ENCODE measurements around the gene BUD13. TPM values are rescaled to one million over a fixed set of nuclear protein-coding genes. Genes with fewer than 3 reads are reported as not detected.

Gene BUD13
- total RNA-seq, 1 donor from 2014 or later, result 12.1 TPM

GRCh38 chr11:116718955-116719501 lies 53.8 kb downstream of the BUD13 start:
- H3K4me3 ChIP-seq (ENCODE audit: low read depth, low read length), result no peak overlapping the region
- H3K36me3 ChIP-seq (ENCODE audit: control insufficient read depth, insufficient read depth, low read length), result no peaks in the 10 kb centered on the region
- no peak for TF ChIP-seq CTCF (IDR thresholded peaks at IDR 0.05; ENCODE audit: insufficient read depth, low read length, poor library complexity, severe bottlenecking)
- no peak for DNase-seq (ENCODE audit: low read depth)
- peaks cover 4% of the 10 kb centered on the region for H3K27me3 ChIP-seq (ENCODE audit: control insufficient read depth, insufficient read depth, low read length)

GRCh38 chr11:116716621-116717020 lies 56.2 kb downstream of the BUD13 start:
- Histone ChIP-seq H3K4me3 (ENCODE audit: low read depth, low read length) (no peak overlapping the region), H3K36me3 (ENCODE audit: control insufficient read depth, insufficient read depth, low read length) (no peaks in the 10 kb centered on the region), H3K27me3 (ENCODE audit: control insufficient read depth, insufficient read depth, low read length) (no peaks in the 10 kb centered on the region)
- TF ChIP-seq CTCF (IDR thresholded peaks at IDR 0.05; ENCODE audit: insufficient read depth, low read length, poor library complexity, severe bottlenecking), result no peak
- DNase-seq (ENCODE audit: low read depth), result no peak

- TF ChIP-seq CTCF (IDR thresholded peaks at IDR 0.05; ENCODE audit: insufficient read depth, low read length, poor library complexity, severe bottlenecking), result no peak
- DNase-seq (ENCODE audit: low read depth), result no peak
Observed at GRCh38 chr11:116715383-116715782, 57.4 kb downstream of the BUD13 start.

GRCh38 chr11:116714902-116715301 lies 57.9 kb downstream of the BUD13 start:
- no peak overlapping the region for H3K4me3 ChIP-seq (ENCODE audit: low read depth, low read length)
- no peak for TF ChIP-seq CTCF (IDR thresholded peaks at IDR 0.05; ENCODE audit: insufficient read depth, low read length, poor library complexity, severe bottlenecking)

More at GRCh38 chr11:116715383-116715782, 57.4 kb downstream of the BUD13 start:
- H3K27me3 ChIP-seq (ENCODE audit: control insufficient read depth, insufficient read depth, low read length), result peaks cover 7% of the 10 kb centered on the region
- no peaks in the 10 kb centered on the region for H3K36me3 ChIP-seq (ENCODE audit: control insufficient read depth, insufficient read depth, low read length)
- H3K4me3 ChIP-seq (ENCODE audit: low read depth, low read length), result no peak overlapping the region

GRCh38 chr11:116712428-116712827 lies 60.4 kb downstream of the BUD13 start:
- H3K4me3 ChIP-seq (ENCODE audit: low read depth, low read length), result no peak overlapping the region
- DNase-seq (ENCODE audit: low read depth), result no peak
- TF ChIP-seq CTCF (IDR thresholded peaks at IDR 0.05; ENCODE audit: insufficient read depth, low read length, poor library complexity, severe bottlenecking), result no peak
- no peaks in the 10 kb centered on the region for H3K36me3 ChIP-seq (ENCODE audit: control insufficient read depth, insufficient read depth, low read length)
- peaks cover 25% of the 10 kb centered on the region for H3K27me3 ChIP-seq (ENCODE audit: control insufficient read depth, insufficient read depth, low read length)

More at GRCh38 chr11:116714902-116715301, 57.9 kb downstream of the BUD13 start:
- Histone ChIP-seq H3K27me3 (ENCODE audit: control insufficient read depth, insufficient read depth, low read length) (peaks cover 7% of the 10 kb centered on the region), H3K36me3 (ENCODE audit: control insufficient read depth, insufficient read depth, low read length) (no peaks in the 10 kb centered on the region)
- DNase-seq (ENCODE audit: low read depth), result no peak

GRCh38 chr11:116710762-116711161 lies 62.0 kb downstream of the BUD13 start:
- Histone ChIP-seq H3K4me3 (ENCODE audit: low read depth, low read length) (no peak overlapping the region), H3K36me3 (ENCODE audit: control insufficient read depth, insufficient read depth, low read length) (no peaks in the 10 kb centered on the region), H3K27me3 (ENCODE audit: control insufficient read depth, insufficient read depth, low read length) (peaks cover 32% of the 10 kb centered on the region)
- no peak for DNase-seq (ENCODE audit: low read depth)
- TF ChIP-seq CTCF (IDR thresholded peaks at IDR 0.05; ENCODE audit: insufficient read depth, low read length, poor library complexity, severe bottlenecking), result no peak

Data from kidney epithelial cell (primary cell).